Medulla oblongata (tissue), 1 donor: Measurements from ENCODE around the gene ETDA.
A peak's percentile ranks its signal among the peaks of the same experiment; 100 is the strongest.
"Not testable (repeated sequence)": the region's sequence is repeated elsewhere in the genome, so short reads cannot be mapped to it uniquely, and the experiment has no call there.

Experiments
- DNase-seq: peaks from one replicate; pipeline ENCODE4 v3.0.0-alpha.2; 2015; ENCODE audit errors: extremely low spot score

Gene ETDA

GRCh38 chrX:135252011-135252518, at the start of gene ETDA:
TSS of gene ETDA (plus strand) at chrX:135252061. CDS start at chrX:135253277, 1,216 bp downstream.
- not testable (repeated sequence) for DNase-seq

DNA sequence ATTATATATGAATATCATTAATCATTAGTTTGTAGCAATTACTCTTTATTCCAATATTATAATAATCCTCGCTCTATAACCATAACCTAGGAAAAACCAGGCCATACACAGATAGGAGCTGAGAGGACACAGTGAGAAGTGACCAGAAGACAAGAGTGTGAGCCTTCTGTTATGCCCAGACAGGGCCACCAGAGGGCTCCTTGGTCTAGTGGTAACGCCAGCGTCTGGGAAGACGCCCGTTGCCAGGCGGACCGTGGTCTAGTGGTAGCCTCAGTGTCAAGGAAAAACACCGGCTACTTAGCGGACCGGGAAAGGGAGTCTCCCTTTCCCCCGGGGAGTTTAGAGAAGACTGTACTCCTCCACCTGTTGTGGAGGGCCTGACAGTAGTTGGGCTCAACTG, 45.4 kb upstream of the ETDA start:
- DNase-seq = not testable (repeated sequence)

DNA sequence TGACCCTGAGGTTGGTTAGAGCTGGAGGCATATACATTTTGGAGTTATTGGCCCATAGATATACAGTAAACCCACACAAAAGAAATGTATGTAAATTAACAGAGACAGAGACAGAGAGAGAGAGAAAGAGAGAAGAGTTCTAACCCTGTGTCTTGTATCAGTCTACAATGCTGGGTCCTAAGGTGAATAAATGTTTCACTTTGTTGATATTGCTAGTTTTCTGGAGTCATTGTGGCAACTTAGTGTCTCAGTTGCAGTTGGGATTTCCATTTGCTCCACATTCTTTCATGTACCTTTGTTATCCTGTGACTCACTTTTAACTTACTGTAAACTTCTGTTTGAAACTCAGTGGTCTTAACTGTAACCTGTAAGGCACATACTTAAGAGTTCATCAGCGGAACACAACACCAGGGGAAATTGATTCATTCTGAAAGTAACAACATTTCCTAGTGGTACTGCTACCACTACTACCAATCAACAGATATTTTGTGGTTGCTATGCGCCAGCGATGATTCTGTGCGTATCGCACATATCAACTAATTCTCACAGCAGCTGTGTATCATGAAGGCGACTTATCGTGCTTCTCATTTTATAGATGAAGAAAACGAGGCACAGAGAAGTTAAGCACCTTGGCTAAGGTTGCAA, 38.5 kb upstream of the ETDA start:
- no peak for DNase-seq

DNA sequence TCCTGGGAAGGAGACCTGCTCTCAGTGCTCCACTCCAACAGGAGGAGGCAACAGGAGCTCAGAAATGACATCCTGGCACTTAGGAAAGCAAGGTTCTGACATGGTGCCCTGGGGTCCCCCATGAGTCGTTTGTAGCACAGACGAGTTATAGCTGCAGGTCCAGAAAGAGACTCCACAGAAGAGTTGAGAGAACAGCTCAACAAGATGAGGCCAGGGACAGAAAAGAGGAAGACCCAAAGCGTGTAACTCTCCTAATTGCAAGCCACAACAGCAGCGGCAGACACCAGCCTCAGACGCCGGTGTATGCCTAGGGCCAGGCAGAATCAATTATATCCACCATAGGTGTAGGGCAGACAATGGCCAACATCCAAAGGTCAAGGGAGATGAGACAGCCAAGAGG, 5.9 kb upstream of the ETDA start:
- DNase-seq = not testable (repeated sequence)

DNA sequence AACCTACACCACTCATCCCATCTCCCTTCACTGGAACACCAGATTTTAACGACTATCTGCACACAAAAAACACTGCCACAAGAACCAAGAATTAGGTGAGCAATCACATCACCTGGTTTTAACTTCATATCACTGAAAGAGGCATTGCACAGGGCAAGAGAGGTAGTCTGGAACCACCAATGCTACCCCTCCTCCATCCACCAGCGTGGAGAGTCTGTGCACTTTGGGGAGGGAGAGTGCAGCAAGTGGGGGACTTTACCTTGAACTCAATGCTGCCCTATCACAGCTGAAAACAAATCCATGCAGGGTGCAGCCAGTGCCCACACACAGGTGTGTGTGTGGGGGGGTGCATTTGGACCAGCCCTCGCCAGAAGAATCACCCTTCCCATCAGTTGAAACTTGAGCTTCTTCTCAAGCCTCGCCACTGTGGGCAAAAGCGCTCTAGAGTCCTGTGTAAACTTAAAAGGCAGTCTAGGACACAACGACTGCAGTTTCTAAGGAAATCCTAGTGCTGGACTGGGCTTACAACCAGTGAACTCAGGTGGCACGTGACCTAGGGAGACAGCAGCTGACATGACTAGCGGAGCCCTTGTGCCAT, 4.3 kb downstream of the ETDA start:
- DNase-seq = not testable (repeated sequence)

GRCh38 chrX:135256923-135257322, 5.1 kb downstream of the ETDA start:
- DNase-seq = no peak

DNA sequence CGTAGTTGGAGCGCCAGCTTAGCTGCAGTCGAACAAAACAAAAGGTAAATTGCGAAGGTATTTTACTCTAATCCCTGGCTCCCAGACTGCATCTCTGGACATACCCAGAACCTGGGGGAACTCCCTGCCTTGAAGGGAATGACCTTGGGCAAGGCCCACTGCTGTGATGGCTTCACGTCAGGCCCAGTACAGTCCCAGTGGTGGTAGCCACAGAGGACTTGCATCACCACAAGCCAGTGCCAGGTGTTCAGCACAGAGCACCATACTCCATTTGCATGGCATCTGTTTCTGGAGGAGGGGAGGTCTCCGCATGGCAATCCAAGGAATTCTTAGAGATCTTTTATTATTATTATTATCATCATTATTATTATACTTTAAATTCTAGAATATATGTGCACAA, 5.6 kb downstream of the ETDA start:
- DNase-seq = no peak

GRCh38 chrX:135260976-135261375, 9.1 kb downstream of the ETDA start:
- not testable (repeated sequence) for DNase-seq

DNA sequence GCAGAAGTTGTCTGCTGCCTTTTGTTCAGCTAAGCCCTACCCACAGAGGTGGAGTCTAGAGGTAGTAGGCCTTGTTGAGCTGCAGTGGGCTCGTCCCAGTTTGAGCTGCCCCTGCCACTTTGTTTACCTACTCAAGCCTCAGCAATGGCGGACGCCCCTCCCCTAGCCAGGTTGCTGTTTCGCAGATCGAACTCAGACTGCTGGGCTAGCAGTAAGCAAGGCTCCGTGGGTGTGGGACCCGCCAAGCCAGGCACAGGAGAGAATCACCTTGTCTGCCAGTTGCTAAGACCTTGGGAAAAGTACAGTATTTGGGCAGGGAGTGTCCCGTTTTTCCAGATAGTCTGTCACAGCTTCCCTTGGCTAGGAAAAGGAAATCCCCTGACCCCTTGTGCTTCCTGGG, 11.5 kb downstream of the ETDA start:
- not testable (repeated sequence) for DNase-seq

GRCh38 chrX:135264206-135264605, 12.3 kb downstream of the ETDA start:
- DNase-seq = no peak

GRCh38 chrX:135273162-135273561, 21.3 kb downstream of the ETDA start:
- DNase-seq = no peak

DNA sequence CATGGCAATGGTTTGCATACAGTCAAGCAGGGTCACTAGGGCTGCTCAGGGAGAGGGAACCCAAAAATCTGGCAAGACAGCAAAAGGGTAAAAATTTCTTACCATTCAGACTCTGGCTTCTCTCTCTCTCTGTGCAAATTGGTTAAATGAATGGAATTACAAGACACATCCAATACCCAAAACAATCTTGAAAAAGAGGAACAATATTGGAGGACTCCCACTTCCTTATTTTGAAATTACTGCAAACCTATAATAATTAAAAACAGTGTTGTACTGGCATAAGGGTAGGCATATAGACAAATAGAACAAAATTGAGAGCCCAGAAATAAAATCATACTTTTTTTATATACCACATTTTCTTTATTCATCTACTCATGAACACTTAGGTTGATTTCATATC, 24.1 kb downstream of the ETDA start:
- no peak for DNase-seq

- DNase-seq = no peak
These were observed 35.5 kb downstream of the ETDA start for GRCh38 chrX:135287266-135287823.

- peak; percentile 54 for DNase-seq
These were observed 43.5 kb downstream of the ETDA start for GRCh38 chrX:135295238-135295943.

- no peak for DNase-seq
These were observed 44.1 kb downstream of the ETDA start for GRCh38 chrX:135295944-135296305.

- DNase-seq = no peak
These were observed 50.5 kb downstream of the ETDA start for GRCh38 chrX:135302269-135302873.
